ENCODE data around the gene SSNA1.

SSNA1 gene

GRCh38 chr9:137188490-137189296, at the start of gene SSNA1, which contains the start of gene ANAPC2:
Gene SSNA1 (plus strand): TSS chr9:137188676. CDS start chr9:137188727, 51 bp downstream.
Gene ANAPC2 (minus strand): TSS chr9:137188560. CDS start chr9:137188532, 28 bp downstream.
- DNase-seq = peak; percentile 92

DNA sequence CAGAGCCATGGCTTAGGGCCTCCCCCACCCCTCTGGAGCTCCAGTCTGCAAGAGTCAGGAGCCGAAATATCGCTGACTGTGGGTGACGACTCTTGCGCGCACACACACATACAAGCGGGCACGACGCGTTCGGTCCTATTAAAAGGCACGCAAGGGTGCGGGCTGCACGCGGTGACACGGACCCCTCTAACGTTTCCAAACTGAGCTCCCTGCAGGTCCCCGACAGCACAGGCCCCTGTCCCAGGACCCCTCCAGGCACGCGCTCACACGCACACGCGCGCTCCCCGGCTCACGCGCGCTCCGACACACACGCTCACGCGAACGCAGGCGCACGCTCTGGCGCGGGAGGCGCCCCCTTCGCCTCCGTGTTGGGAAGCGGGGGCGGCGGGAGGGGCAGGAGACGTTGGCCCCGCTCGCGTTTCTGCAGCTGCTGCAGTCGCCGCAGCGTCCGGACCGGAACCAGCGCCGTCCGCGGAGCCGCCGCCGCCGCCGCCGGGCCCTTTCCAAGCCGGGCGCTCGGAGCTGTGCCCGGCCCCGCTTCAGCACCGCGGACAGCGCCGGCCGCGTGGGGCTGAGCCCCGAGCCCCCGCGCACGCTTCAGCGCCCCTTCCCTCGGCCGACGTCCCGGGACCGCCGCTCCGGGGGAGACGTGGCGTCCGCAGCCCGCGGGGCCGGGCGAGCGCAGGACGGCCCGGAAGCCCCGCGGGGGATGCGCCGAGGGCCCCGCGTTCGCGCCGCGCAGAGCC, 49.6 kb upstream of the SSNA1 start, which contains the start of gene GRIN1:
TSS of gene GRIN1 (plus strand) at position 433 of the 746 bp plus-strand sequence. CDS start 333 bp downstream, outside the sequence.
- DNase-seq = no peak

DNA sequence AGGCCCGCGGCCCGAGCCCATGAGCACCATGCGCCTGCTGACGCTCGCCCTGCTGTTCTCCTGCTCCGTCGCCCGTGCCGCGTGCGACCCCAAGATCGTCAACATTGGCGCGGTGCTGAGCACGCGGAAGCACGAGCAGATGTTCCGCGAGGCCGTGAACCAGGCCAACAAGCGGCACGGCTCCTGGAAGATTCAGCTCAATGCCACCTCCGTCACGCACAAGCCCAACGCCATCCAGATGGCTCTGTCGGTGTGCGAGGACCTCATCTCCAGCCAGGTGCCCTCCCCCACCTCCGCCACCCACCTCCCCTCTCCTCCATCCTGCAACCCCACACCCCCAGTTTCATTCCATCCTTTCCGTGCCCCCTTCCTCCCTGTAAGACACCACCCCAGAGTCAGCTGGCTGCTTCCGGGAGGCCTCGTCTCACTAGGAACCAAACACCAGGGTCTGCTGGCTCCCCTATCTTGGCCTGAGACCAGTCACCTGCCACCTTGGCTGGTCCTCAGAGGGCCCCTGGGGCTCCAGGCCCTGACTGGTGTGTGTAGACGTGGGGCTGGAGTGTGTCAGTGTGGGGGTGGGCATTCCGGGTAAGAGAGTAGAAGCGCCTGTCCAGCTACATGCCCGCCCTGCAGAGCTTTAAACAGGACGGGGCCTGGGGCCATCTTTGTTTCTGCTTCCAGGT, 48.9 kb upstream of the SSNA1 start:
- DNase-seq = no peak

- DNase-seq = no peak
Measured at GRCh38 chr9:137140151-137141012, 48.1 kb upstream of the SSNA1 start.

DNA sequence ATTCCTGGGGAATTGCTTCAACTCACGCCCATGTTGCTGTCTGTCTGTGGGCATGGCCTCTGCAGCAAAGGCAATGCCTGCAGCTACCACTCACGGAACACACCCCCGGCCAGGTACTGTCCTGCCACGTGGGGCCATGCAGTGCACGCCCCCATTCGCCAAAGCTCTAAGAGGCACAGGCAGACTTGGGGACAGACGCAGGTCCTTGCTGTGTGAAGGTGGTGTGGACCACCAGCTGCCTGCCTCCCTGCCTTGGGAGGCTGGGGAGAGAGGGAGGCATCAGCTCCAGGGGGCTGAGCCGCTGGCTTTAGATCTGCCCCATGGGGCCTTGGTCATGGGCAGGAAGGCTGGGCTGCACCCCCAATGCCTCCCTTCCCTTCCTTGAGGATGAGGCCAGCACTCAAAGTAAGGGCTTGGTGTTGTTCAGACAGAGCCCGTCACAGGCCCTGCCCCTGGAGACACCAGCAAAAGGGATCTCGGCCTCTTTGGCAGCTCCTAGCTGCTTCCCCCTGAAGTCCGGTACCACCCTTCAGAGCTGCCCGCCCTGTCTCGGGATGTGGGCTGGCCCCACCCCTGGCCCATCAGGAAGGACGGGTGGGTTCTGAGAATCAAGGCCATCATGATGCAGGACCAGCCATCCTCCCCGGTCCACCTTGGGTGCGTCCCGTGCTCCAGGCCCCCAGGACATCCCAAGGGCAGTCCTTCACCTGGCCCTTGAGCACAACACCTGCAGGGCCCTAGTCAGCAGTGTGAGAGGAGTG, 47.2 kb upstream of the SSNA1 start:
- no peak for DNase-seq

DNA sequence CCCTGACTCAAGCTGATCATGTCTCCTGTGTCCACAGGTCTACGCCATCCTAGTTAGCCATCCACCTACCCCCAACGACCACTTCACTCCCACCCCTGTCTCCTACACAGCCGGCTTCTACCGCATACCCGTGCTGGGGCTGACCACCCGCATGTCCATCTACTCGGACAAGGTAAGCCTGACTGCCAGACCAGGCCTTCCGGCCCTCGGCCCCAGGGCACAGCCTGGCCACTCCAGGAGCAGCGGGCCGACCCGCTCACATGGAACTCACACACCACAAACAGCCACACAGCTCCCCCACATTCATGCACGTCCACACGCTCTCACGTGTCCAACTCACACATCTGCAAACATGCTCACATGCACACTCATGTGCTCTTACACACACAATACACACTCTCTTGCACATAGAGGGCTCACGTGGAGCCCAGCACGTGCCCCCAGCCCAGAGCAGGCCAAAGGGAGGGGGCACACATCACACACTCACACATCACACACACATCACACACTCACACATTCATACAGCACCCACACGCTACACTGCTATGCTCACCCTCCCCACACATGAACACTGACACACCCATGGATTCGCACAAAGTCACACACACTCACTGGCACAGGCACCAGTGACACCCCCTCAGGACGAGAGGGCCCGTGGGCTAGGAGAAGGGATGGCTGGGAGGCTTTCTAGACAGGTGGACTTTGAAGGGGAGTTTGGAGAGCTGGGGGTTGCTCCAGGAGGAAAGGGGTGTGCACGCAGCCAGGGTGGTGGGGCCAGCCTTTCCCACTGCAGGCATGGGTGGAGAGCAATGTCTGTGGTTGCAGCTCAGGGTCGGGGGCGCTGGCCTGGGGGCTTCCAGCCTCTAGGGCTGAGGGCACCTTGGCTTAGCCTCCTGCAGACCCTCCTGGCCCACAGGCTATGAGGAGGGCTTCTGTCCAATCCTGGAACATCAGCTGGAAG, 46.2 kb upstream of the SSNA1 start:
- no peak for DNase-seq

GRCh38 chr9:137143459-137143858, 45.0 kb upstream of the SSNA1 start:
- DNase-seq = no peak

DNA sequence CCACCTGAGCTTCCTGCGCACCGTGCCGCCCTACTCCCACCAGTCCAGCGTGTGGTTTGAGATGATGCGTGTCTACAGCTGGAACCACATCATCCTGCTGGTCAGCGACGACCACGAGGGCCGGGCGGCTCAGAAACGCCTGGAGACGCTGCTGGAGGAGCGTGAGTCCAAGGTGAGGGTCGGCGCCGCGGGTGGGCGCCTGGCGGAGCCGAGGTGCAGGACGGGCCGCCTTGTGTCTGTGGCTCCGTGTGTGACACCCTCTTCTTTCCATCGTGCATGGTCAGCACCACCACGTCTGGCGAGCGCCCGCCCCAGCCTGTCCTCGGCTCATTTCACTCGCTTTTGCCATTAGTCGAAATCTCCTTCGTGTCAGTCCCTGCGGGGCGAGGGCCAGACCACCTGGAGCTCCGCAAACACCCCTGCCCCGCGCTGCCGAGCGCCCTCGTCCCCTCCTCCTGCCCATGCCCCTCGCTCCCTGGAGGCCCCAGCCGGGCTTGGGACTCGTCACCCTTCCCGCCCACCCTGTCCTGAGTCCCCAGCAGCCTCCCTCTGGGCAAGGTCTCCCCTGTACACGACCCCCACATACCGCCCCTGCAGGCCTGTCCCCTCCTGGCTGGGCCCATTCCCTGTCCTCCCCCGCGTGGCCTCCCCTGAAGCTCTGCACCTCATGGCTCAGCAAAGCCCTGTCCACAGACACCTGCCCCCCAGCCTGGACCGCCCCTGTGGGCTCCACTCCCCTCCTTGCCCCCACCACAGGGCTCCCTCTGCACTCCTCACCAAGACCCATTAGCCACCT, 42.5 kb upstream of the SSNA1 start:
- no peak for DNase-seq

GRCh38 chr9:137146527-137146918, 42.0 kb upstream of the SSNA1 start:
- no peak for DNase-seq

DNA sequence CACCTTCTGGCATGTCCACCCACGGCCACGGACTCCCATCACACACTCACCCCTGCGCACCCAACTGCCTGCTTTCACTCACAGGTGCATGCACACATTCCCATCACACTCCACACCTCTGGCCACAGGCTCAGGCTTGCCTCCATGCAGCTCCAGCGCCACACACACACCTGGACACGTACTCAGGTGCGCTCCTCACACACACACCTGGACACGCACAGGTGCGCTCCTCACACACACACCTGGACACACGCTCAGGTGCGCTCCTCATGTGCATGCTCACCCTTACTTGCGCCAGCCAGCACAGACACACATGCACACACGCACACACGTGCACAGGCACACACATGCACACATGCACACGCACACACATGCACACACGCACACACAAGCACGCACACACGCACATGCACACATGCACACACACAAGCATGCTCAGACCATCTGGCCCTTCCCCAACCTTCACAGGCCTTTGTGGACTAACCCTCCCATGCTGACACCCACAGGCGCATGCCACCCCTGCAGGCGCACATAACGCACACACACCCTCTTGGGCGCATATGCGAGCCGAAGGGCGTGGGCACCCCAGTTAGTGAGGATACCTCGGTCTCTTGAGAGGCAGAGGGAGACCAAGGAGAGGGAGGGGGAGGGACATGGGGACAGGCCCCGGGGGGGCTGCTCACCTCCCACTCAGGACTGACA, 41.2 kb upstream of the SSNA1 start:
- DNase-seq = no peak

DNA sequence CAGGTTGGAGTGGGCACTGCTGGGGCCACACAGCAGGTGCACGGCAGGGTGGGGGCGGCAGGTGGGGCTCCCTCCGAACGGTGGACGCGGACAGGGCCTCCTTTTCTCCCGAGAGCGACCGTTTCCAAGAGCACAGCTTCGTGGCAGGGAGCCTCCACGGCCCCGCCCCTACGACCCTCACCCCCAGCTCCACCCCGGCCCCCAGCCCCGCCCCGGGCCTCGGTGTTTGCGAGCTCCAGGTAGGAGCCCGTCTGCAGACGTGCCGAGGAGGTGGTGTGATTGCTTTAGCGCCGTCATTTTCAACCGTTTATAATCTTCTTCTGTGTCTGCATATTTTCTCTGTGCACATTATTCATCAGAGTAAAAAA, 40.7 kb upstream of the SSNA1 start:
- no peak for DNase-seq

- no peak for DNase-seq
Measured at GRCh38 chr9:137148242-137148641, 40.2 kb upstream of the SSNA1 start.

- DNase-seq = no peak
Measured at GRCh38 chr9:137148661-137149060, 39.8 kb upstream of the SSNA1 start.

DNA sequence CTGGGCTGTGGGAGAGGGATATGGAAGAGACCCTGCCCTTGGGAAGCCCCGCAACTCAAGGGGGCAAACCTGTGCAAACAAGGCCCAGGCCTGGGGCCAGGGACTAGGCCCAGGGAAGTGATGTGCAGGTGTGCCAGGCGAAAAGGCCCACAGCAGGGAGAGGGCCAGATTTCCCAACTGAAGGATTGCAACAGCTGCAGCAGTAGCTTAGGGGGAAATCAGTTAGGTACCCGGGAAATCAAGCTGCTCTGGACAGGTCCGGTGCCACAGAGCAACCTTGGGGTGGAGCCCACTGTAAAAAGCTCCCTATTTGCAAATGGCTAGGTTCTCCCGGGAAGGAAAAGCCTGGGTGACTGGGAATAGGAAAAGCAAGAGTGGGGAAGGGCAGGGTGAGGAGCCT, 39.1 kb upstream of the SSNA1 start:
- no peak for DNase-seq

- DNase-seq = no peak
Measured at GRCh38 chr9:137149942-137150616, 38.4 kb upstream of the SSNA1 start.

GRCh38 chr9:137150617-137151457, 37.6 kb upstream of the SSNA1 start:
- DNase-seq = peak; percentile 87

GRCh38 chr9:137152844-137153405, 35.6 kb upstream of the SSNA1 start:
- no peak for DNase-seq
